GM21526 (cell line): ENCODE data around the gene TENM4.

Source experiments
- ATAC-seq: cut with Tn5 transposase; IDR thresholded peaks from one replicate; pipeline ENCODE4 v1.9.1; 2021; ENCODE audit warnings: moderate library complexity; ENCODE audit not compliant: unreplicated experiment, low FRiP score

Gene TENM4

GRCh38 chr11:79312617-79313529 lies 128.0 kb downstream of the TENM4 start:
- no peak for ATAC-seq

- ATAC-seq: no peak
These were observed 129.4 kb downstream of the TENM4 start for GRCh38 chr11:79311461-79311860.

GRCh38 chr11:79309407-79309806 lies 131.4 kb downstream of the TENM4 start:
- ATAC-seq: no peak

- no peak for ATAC-seq
These were observed 132.4 kb downstream of the TENM4 start for GRCh38 chr11:79308429-79308828.

GRCh38 chr11:79304599-79305212 lies 136.1 kb downstream of the TENM4 start:
- no peak for ATAC-seq

- no peak for ATAC-seq
These were observed 144.7 kb downstream of the TENM4 start for GRCh38 chr11:79296141-79296540.

GRCh38 chr11:79294845-79295731 lies 145.7 kb downstream of the TENM4 start:
- no peak for ATAC-seq

GRCh38 chr11:79291948-79292347 lies 148.9 kb downstream of the TENM4 start:
- no peak for ATAC-seq

GRCh38 chr11:79290761-79291160 lies 150.1 kb downstream of the TENM4 start:
- ATAC-seq: no peak

- no peak for ATAC-seq
These were observed 152.9 kb downstream of the TENM4 start for GRCh38 chr11:79287952-79288351.

- no peak for ATAC-seq
These were observed 155.1 kb downstream of the TENM4 start for GRCh38 chr11:79285756-79286155.

- ATAC-seq: no peak
These were observed 164.0 kb downstream of the TENM4 start for GRCh38 chr11:79276736-79277325.

GRCh38 chr11:79274636-79275331 lies 166.0 kb downstream of the TENM4 start:
- no peak for ATAC-seq

- no peak for ATAC-seq
These were observed 167.0 kb downstream of the TENM4 start for GRCh38 chr11:79273781-79274180.

GRCh38 chr11:79269611-79270307 lies 171.1 kb downstream of the TENM4 start:
- no peak for ATAC-seq

GRCh38 chr11:79266396-79266795 lies 174.4 kb downstream of the TENM4 start:
- no peak for ATAC-seq

- no peak for ATAC-seq
These were observed 175.0 kb downstream of the TENM4 start for GRCh38 chr11:79265756-79266322.

- ATAC-seq: no peak
These were observed 176.5 kb downstream of the TENM4 start for GRCh38 chr11:79264284-79264683.

GRCh38 chr11:79263001-79263400 lies 177.8 kb downstream of the TENM4 start:
- ATAC-seq: no peak
